Measurements from ENCODE around the gene DPP4. TPM values are rescaled to one million over a fixed set of nuclear protein-coding genes. Genes with fewer than 3 reads are reported as not detected.

DPP4 gene
- total and polyA plus RNA-seq, 9 donors, result 6.3 to 20.2 (median 12.5) TPM

DNA sequence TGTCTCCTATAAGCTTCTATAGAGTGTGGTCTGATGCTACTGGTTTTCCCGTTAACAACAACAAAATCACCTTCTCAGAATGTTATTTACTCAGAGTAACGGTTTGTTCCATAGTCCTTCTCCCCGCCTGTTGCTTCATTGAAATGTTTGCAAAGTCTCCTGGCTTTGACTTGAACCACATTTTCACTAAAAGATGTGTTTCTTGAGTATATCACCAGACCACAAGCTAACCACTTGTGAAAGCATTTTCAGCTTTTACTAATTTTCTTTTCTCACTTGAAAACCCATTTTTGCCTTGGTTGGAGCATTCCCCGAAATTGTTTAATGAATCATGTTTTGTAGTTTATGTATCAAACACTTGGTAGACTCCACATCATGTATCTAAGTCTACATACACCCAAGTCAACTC, 121.2 kb downstream of the DPP4 start:
- Histone ChIP-seq H3K27ac (ENCODE audit: low read length) (no peak overlapping the region), H3K27me3 (ENCODE audit: control insufficient read depth, insufficient read depth, low read length) (no peaks in the 10 kb centered on the region), H3K4me1 (ENCODE audit: control insufficient read depth, insufficient read depth, low read length) (no peaks in the 10 kb centered on the region), H3K4me3 (ENCODE audit: low read length) (no peak overlapping the region), H3K36me3 (ENCODE audit: control insufficient read depth, insufficient read depth, low read length) (no peaks in the 10 kb centered on the region), H3K9me3 (replicated peaks; ENCODE audit: control insufficient read depth, low read depth, low read length) (no peaks in the 10 kb centered on the region)
- no peak for DNase-seq
- WGBS (ENCODE audit: insufficient coverage), result 83% methylated on average over 2 of the region's 4 CpGs

DNA sequence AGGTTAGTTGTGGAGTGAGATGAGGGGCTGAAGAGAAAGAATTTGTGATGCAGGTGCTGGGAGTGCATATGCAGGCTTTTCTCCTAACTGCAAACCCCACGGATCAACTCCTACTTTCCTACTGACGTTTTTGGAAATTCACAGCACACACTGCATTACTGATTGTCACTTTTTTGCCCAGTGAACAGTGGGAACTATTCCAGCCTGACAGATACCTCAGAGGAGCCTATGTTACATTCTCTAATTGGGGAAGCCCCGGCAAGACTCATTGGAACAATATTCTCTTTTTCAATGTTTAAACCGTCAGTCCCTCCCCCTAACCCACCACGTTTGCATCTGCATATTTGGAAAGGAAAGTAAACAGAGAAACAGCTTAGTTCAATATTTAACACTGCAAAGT, 126.2 kb downstream of the DPP4 start:
- Histone ChIP-seq H3K4me3 (ENCODE audit: low read length) (no peak overlapping the region), H3K9me3 (replicated peaks; ENCODE audit: control insufficient read depth, low read depth, low read length) (no peaks in the 10 kb centered on the region), H3K36me3 (ENCODE audit: control insufficient read depth, insufficient read depth, low read length) (no peaks in the 10 kb centered on the region), H3K27me3 (ENCODE audit: control insufficient read depth, insufficient read depth, low read length) (no peaks in the 10 kb centered on the region), H3K4me1 (ENCODE audit: control insufficient read depth, insufficient read depth, low read length) (no peaks in the 10 kb centered on the region), H3K27ac (ENCODE audit: low read length) (no peak overlapping the region)
- 6% methylated on average over 2 of the region's 5 CpGs for WGBS (ENCODE audit: insufficient coverage)
- DNase-seq, result peak; percentile 11

DNA sequence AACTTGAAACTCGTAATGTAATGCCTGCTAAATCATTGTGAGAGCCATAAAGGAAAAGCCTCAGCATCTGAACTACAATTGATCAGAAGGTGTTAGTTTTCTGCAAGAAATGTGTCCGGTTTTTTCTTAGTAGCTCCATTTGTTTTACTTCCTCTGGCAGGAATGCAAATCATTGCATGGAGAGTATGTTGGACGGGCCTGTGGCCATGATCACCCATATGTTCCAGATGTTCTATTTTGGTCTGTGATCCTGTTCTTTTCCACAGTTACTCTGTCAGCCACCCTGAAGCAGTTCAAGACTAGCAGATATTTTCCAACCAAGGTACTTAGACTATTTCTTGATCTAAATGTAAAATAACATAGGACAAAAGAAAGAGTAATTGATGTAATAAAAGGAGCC, 126.6 kb downstream of the DPP4 start:
- Histone ChIP-seq H3K9me3 (replicated peaks; ENCODE audit: control insufficient read depth, low read depth, low read length) (no peaks in the 10 kb centered on the region), H3K27ac (ENCODE audit: low read length) (no peak overlapping the region), H3K4me1 (ENCODE audit: control insufficient read depth, insufficient read depth, low read length) (no peaks in the 10 kb centered on the region), H3K4me3 (ENCODE audit: low read length) (no peak overlapping the region), H3K36me3 (ENCODE audit: control insufficient read depth, insufficient read depth, low read length) (no peaks in the 10 kb centered on the region), H3K27me3 (ENCODE audit: control insufficient read depth, insufficient read depth, low read length) (no peaks in the 10 kb centered on the region)
- DNase-seq, result peak; percentile 69
- 0% methylated on average over 1 of the region's 3 CpGs for WGBS (ENCODE audit: insufficient coverage)

DNA sequence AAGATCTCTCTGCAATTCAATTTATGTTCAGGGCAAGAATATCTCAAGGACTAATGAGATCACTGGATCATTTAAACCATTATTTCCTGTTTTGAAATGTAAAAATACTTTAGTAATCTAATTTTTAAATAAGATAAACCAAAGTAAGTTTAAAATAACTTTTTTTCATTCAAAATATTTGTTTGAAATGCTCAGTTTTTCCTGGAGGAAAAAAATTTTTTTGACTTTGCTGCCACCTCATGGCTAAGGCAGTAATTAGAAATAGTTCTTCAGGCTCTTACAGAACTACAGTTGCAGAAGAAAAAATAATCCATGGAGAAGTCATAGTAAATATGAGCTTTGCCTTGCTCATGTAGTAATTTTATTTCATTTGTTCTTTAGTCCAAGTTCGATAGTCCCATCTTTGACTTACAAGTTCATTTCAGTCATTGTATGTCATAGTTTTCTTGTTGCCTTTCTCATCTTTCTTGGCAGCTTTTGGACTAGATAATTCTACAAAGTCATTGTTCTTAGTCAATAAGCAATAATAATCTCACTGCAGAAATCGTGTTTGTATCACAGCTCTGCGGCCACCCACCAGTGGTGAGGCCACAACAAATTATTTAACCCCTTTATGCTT, 127.4 kb downstream of the DPP4 start:
- H3K27me3 ChIP-seq (ENCODE audit: control insufficient read depth, insufficient read depth, low read length), result no peaks in the 10 kb centered on the region
- DNase-seq, result peak; percentile 64
- no CpG with 5 or more reads among the region's 3 CpGs for WGBS (ENCODE audit: insufficient coverage)

DNA sequence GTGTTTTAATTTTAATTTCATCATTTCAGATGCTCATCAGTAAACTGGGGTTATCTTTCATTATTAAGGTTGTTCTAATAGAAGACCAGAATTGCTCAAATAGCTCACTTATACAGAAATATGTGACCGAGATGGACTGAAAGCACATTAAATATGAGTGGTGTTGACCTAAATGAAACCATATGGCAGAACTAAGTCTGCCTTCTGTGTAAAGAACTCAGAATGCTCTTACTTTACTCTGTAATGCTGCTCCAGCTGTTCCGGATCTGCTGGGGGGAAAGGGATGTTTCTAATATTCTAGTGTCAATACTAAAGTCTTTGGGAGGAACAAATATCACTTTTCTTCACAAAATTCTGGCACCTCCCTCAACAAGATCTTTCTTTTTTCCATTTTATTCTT, 131.0 kb downstream of the DPP4 start:
- no peak overlapping the region for H3K27ac ChIP-seq (ENCODE audit: low read length)
- H3K4me3 ChIP-seq (ENCODE audit: low read length), result no peak overlapping the region
- peak; percentile 54 for DNase-seq
- no peaks in the 10 kb centered on the region for H3K36me3 ChIP-seq (ENCODE audit: control insufficient read depth, insufficient read depth, low read length)
- no peaks in the 10 kb centered on the region for H3K9me3 ChIP-seq (replicated peaks; ENCODE audit: control insufficient read depth, low read depth, low read length)
- H3K27me3 ChIP-seq (ENCODE audit: control insufficient read depth, insufficient read depth, low read length), result no peaks in the 10 kb centered on the region
- WGBS (ENCODE audit: insufficient coverage), result no CpG with 5 or more reads among the region's 2 CpGs
- no peaks in the 10 kb centered on the region for H3K4me1 ChIP-seq (ENCODE audit: control insufficient read depth, insufficient read depth, low read length)

More for the DNA sequence above, 127.4 kb downstream of the DPP4 start:
- H3K4me3 ChIP-seq (ENCODE audit: low read length), result no peak overlapping the region
- no peak overlapping the region for H3K27ac ChIP-seq (ENCODE audit: low read length)
- H3K36me3 ChIP-seq (ENCODE audit: control insufficient read depth, insufficient read depth, low read length), result no peaks in the 10 kb centered on the region
- H3K4me1 ChIP-seq (ENCODE audit: control insufficient read depth, insufficient read depth, low read length), result no peaks in the 10 kb centered on the region
- H3K9me3 ChIP-seq (replicated peaks; ENCODE audit: control insufficient read depth, low read depth, low read length), result no peaks in the 10 kb centered on the region

Other genes starting within 250 kb of the DPP4 start
- 16.6 TPM for gene GCG, start 78.0 kb upstream of the DPP4 start, total RNA-seq
- gene GCG, start 78.0 kb upstream of the DPP4 start, polyA plus RNA-seq (ENCODE audit: insufficient read depth in 1 of 8, insufficient read length in 8 of 8, low replicate concordance in 1 of 8), result 10 to 100 TPM in 7 of 8 donors, 1 to 10 TPM in 1; 8.4 to 80.3 (median 27.0) TPM
- gene FAP, start 169.2 kb upstream of the DPP4 start, total RNA-seq, result 89.1 TPM
- gene FAP, start 169.2 kb upstream of the DPP4 start, polyA plus RNA-seq (ENCODE audit: insufficient read depth in 1 of 8, insufficient read length in 8 of 8, low replicate concordance in 1 of 8), result 100 to 1,000 TPM in 1 of 8 donors, 10 to 100 TPM in 7; 66.8 to 103 (median 86.4) TPM
- 2.0 TPM for gene IFIH1, start 244.5 kb upstream of the DPP4 start, total RNA-seq
- 1 to 10 TPM; 2.1 to 3.9 (median 3.0) TPM for gene IFIH1, start 244.5 kb upstream of the DPP4 start, polyA plus RNA-seq (ENCODE audit: insufficient read depth in 1 of 8, insufficient read length in 8 of 8, low replicate concordance in 1 of 8)

Measured in muscle of leg (tissue), 11 donors.